Measurements from ENCODE around the gene ITGAX. TPM values are rescaled to one million over a fixed set of nuclear protein-coding genes. Genes with fewer than 3 reads are reported as not detected.

ITGAX gene
- total and polyA plus RNA-seq, 7 donors = 0.34 to 2.6 (median 1.7) TPM

DNA sequence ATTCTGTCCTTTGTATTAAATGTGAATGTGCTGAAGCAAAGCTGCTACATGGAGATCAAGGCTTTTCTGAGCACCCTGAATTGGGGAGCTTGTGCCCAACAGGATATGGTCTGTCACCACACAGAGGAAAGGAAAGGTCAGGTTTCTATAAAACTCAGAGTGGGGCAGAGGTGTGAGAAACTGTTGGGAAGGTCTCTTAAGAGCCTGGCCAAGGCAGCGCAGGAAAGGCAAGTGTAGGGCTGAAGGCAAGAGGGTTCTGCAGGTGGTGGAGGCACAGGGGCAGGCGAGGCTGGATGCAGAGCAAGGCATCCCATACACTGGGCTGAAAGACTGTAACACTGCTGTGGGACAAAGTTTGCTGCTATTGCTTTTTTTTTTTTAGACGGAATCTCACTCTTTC is 65.1 kb downstream of the ITGAX start:
- 59 to 71% (median 67%) methylated on average over 3 of the region's 3 CpGs for WGBS, 3 donors
- intact Hi-C loops (cut with DNase I) = loop anchor here in 1 of 2 donors (5.0 kb wide), 1 partner anchor 203 kb away; the partner anchor contains the start of gene PYDC1
- Histone ChIP-seq H3K27ac (no peak overlapping the region), H3K9me3 (no peaks in the 10 kb centered on the region), H3K27me3 (ENCODE audit: insufficient read depth in 3 of 3, low read length in 2 of 3) (no peaks in the 10 kb centered on the region), H3K4me1 (no peaks in the 10 kb centered on the region), H3K36me3 (ENCODE audit: insufficient read depth in 1 of 2, low read depth in 1 of 2) (no peaks in the 10 kb centered on the region), H3K4me3 (no peak overlapping the region)
- TF ChIP-seq, protein P1, sequence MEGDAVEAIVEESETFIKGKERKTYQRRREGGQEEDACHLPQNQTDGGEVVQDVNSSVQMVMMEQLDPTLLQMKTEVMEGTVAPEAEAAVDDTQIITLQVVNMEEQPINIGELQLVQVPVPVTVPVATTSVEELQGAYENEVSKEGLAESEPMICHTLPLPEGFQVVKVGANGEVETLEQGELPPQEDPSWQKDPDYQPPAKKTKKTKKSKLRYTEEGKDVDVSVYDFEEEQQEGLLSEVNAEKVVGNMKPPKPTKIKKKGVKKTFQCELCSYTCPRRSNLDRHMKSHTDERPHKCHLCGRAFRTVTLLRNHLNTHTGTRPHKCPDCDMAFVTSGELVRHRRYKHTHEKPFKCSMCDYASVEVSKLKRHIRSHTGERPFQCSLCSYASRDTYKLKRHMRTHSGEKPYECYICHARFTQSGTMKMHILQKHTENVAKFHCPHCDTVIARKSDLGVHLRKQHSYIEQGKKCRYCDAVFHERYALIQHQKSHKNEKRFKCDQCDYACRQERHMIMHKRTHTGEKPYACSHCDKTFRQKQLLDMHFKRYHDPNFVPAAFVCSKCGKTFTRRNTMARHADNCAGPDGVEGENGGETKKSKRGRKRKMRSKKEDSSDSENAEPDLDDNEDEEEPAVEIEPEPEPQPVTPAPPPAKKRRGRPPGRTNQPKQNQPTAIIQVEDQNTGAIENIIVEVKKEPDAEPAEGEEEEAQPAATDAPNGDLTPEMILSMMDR (IDR thresholded peaks at IDR 0.05) = no peak
- ATAC-seq (no peak), DNase-seq (no peak)

DNA sequence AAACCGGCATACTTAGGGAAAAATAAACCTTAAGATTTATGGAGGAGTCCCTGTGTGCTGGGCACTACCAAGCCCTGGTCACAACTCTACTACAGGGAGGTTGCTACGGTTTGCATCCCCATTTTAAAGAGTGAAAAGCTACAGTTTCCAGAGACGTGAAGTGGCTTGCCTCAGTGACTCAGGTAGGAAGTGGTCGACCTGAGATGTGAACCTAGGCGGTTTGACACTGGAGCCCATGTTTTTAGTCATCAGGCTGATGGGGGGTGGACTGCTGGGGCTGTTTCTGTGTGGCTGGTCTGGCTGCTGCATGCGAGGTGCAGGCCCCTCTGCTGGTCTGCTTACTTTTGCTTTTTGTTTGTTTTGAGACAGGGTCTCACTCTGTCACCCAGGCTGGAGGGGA is 66.6 kb downstream of the ITGAX start:
- no peak overlapping the region for H3K27ac ChIP-seq
- ATAC-seq (no peak), DNase-seq (no peak)
- intact Hi-C loops (cut with DNase I) = loop anchor here in 1 of 2 donors (5.0 kb wide), 1 partner anchor 204 kb away; the partner anchor contains the start of gene PYDC1
- 56 to 60% (median 59%) methylated on average over 6 of the region's 6 CpGs for WGBS, 3 donors
- no peaks in the 10 kb centered on the region for H3K27me3 ChIP-seq (ENCODE audit: insufficient read depth in 3 of 3, low read length in 2 of 3)
- TF ChIP-seq, protein P1 (IDR thresholded peaks at IDR 0.05) = no peak
- no peaks in the 10 kb centered on the region for H3K9me3 ChIP-seq
- H3K4me3 ChIP-seq = no peak overlapping the region
- H3K36me3 ChIP-seq (ENCODE audit: insufficient read depth in 1 of 2, low read depth in 1 of 2) = peaks cover 0 to 13% of the 10 kb centered on the region in 2 donors
- H3K4me1 ChIP-seq = peaks cover 8% of the 10 kb centered on the region

DNA sequence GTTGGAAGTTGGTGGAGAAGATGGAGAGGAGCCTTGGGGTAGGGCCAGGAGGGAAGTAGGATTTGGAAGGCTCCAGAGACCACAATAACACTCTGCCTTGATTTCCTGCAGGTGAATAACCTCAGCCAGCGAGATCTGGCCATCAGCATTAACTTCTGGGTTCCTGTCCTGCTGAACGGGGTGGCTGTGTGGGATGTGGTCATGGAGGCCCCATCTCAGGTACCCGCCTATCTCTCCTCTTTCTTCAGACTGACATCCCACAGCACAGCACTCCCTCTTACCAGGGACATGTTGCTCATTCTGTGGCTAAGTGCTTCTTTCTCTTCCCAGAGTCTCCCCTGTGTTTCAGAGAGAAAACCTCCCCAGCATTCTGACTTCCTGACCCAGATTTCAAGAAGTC is 68.3 kb downstream of the ITGAX start:
- Histone ChIP-seq H3K4me3 (peak overlapping the region; percentile 11), H3K36me3 (ENCODE audit: insufficient read depth in 1 of 2, low read depth in 1 of 2) (peaks cover 0 to 13% of the 10 kb centered on the region in 2 donors), H3K27me3 (ENCODE audit: insufficient read depth in 3 of 3, low read length in 2 of 3) (no peaks in the 10 kb centered on the region), H3K4me1 (peaks cover 13% of the 10 kb centered on the region), H3K9me3 (no peaks in the 10 kb centered on the region), H3K27ac (peak overlapping the region; percentile 46)
- peak in 1 of 2 donors; percentile 26 for DNase-seq
- peak in 2 of 4 donors; percentile 7 to 12 for ATAC-seq
- 32 to 56% (median 38%) methylated on average over 3 of the region's 3 CpGs for WGBS, 3 donors
- intact Hi-C loops (cut with DNase I) = loop anchor here in 1 of 2 donors (5.0 kb wide), 1 partner anchor 206 kb away; the partner anchor contains the start of gene PYDC1
- TF ChIP-seq, protein P1 (IDR thresholded peaks at IDR 0.05) = no peak

DNA sequence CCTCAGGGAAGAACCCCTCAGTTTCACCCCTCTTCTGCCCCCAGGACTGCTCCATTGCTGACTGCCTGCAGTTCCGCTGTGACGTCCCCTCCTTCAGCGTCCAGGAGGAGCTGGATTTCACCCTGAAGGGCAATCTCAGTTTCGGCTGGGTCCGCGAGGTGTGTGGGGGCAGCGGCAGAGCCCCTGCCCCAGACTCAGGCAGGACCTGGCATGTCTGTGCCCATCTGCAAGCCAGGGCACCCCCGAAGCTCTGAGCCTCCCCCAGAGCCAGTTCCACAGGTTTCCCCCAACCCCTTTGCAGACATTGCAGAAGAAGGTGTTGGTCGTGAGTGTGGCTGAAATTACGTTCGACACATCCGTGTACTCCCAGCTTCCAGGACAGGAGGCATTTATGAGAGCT is 68.8 kb downstream of the ITGAX start:
- intact Hi-C loops (cut with DNase I) = loop anchor here in 1 of 2 donors (5.0 kb wide), 1 partner anchor 206 kb away; the partner anchor contains the start of gene PYDC1
- no peak for DNase-seq

More for the DNA sequence above, 68.8 kb downstream of the ITGAX start:
- Histone ChIP-seq H3K4me3 (peak overlapping the region; percentile 11), H3K27me3 (ENCODE audit: insufficient read depth in 3 of 3, low read length in 2 of 3) (no peaks in the 10 kb centered on the region), H3K36me3 (ENCODE audit: insufficient read depth in 1 of 2, low read depth in 1 of 2) (peaks cover 0 to 13% of the 10 kb centered on the region in 2 donors), H3K4me1 (peaks cover 17% of the 10 kb centered on the region), H3K27ac (peak overlapping the region; percentile 46), H3K9me3 (no peaks in the 10 kb centered on the region)
- ATAC-seq = peak in 1 of 4 donors; percentile 1
- WGBS, 3 donors = 41 to 52% (median 44%) methylated on average over 12 of the region's 12 CpGs
- TF ChIP-seq, protein P1 (IDR thresholded peaks at IDR 0.05) = no peak

Data from psoas muscle (tissue), 8 donors.